Stimulated activated CD4-positive, alpha-beta T cell treated with anti-CD3 and anti-CD28 coated beads, Interleukin-1b, Interleukin-23, amount 100 ng/mL, for 48 hours (primary cell): Measurements from ENCODE around the gene DDX39B.
"Not testable (repeated sequence)": the region's sequence is repeated elsewhere in the genome, so short reads cannot be mapped to it uniquely, and the experiment has no call there.

Experiments
- DNase-seq: peaks from one replicate; pipeline ENCODE4 v3.0.0-alpha.2; 2020

The DDX39B gene

DNA sequence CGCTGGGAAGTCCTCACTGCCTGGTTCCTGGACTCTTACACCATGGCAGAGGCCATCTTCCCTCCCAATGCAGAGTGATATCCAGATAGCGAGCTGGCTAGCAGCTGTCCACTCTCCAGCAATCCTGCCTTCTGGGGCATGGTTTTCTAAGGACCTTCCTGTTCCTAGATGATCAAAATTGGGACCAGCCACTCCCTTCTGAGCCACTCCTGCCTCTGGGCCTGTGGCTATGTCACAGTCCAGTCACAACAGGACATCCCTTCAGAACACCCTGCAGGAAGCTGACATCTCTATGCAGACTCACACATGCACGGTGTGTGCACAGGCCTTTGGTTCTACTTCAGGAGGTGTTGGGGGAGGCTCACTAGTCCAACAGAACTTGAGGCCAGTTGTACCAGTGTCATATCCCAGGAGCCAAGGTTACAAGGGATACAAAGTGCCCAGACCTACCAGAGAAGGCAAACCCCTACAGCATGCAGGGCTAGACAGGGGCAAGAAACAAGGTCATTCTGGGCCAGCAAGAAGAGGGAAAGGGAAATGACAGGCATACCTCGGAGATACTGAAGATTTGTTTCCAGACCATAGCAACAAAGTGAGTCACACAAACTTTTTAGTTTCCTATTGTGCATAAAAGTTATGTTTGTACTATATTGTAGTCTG, 15.7 kb downstream of the DDX39B start:
- no peak for DNase-seq

GRCh38 chr6:31525553-31525931, 16.3 kb downstream of the DDX39B start:
- DNase-seq, result no peak

- DNase-seq, result no peak
Measured at GRCh38 chr6:31521835-31522234, 20.0 kb downstream of the DDX39B start.

- DNase-seq, result no peak
Measured at GRCh38 chr6:31513456-31514165, 28.2 kb downstream of the DDX39B start.

GRCh38 chr6:31510007-31510406, 31.8 kb downstream of the DDX39B start:
- no peak for DNase-seq

- not testable (repeated sequence) for DNase-seq
Measured at GRCh38 chr6:31509036-31509435, 32.8 kb downstream of the DDX39B start.

DNA sequence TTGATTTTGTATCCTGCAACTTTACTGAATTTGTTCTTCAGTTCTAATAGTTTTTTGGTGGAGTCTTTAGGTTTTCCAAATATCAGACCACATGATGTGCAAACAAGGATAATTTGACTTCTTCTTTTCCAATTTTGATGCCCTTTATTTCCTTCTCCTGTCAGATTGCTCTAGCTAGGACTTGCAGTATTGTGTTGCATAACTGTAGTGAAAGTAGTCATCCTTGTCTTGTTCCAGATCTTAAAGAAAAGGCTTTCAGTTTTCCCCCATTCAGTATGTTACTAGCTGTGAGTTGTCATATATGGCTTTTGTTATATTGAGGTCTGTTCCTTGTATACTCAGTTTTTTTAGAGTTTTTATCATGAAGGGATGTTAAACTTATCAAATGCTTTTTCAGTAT, 39.2 kb downstream of the DDX39B start:
- no peak for DNase-seq

DNA sequence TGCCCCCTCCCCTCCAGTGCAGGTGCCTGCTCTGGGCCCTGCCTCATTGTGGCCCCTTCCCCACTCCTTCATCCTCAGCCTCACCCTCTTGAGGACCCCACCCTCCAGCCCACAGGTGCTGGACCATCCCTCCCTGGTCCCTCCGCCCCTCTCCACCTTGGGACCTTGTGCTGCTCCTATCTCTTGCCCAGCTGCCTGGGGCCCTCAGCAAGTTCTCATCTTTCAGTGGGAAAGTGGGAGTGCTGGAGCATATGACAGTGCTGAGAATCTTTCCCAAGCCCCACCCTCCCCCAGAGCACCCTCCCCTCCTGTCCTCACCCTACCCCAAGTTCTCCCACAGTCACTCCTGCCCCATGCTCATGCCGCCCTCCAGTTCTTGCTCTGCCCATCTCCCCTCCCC, 42.2 kb downstream of the DDX39B start:
- DNase-seq, result not testable (repeated sequence)

DNA sequence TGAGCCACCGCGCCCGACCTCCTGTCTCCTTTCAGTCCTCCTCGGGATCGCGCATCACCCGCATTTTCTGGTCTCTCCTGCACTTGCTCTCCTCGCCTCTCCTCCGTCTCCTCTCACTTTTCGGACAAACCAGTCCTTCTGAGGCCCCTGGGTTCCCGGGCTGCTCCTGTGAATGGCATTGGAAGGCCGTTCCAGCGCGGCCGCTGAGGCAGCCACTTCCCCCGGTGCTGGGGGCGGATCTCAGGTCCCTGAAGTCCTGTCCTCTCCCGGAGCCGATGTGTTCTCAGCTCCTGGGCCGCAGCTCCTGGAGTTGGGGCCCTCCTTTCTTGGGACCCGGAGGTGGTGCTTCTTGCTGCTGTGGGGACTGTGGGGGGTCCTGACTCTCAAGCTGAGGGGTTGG, 43.1 kb downstream of the DDX39B start:
- DNase-seq, result no peak

DNA sequence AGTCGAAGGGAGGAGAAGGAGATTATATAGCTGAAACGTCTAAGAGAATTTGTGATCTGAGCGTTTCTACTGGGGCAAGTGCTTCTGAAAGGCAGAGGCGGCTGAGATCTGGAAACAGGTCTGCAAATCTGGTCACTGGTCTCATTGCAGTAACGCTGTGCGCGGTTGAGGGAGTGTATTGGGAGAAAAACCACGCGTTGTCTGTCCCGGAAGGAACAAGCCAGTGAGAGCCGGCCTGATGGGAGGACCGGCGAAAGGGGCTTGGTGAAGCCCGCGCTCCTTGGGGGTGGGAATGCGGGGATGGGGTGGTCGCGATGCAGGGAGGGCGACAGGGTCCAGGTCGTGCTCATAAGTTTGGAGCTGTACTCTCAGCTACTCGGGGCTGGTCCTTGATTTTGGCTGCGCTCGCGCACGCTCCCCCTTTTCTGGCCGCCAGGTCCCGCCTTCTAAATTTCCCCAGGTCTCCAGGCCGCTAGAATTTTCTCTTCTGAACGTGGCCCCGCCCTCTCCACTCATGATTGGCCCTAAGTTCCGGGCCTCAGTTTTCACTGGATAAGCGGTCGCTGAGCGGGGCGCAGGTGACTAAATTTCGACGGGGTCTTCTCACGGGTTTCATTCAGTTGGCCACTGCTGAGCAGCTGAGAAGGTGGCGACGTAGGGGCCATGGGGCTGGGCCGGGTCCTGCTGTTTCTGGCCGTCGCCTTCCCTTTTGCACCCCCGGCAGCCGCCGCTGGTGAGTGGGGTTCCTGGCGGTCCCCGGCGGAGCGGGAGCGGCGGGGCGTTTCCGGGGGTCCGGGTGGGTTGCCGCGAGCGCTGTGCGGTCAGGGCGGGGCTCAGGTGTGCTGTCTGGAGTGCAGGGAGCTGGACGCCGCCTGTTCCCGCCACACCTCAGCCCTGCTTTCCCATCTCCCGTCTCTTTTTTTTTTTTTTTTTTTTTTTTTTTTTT, 44.0 kb downstream of the DDX39B start, which contains the start of gene MICB:
TSS of gene MICB (plus strand) at position 615 of the 946 bp plus-strand sequence. CDS start at position 664, 49 bp downstream.
- DNase-seq, result peak; percentile 81

DNA sequence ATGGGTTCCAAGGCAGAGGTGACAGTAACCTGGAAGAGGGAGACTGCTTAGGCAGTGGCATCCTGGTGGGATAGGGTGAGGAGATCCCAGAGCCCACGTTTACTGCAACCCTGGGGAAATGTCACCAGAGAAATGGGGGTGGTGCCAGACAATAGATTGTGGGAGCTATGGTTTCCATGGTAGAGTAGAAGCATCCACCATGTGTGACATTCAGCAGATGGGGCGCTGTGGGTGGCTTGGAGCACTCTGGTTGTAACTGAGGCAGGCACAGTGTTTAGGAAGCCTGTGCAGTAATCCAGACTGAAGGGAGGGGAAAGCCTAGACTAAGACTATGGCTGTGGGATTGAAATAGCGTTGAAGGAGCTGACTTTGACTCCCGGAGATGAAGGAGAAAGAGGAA, 45.0 kb downstream of the DDX39B start:
- not testable (repeated sequence) for DNase-seq

GRCh38 chr6:31495580-31495979, 46.2 kb downstream of the DDX39B start:
- DNase-seq, result no peak

DNA sequence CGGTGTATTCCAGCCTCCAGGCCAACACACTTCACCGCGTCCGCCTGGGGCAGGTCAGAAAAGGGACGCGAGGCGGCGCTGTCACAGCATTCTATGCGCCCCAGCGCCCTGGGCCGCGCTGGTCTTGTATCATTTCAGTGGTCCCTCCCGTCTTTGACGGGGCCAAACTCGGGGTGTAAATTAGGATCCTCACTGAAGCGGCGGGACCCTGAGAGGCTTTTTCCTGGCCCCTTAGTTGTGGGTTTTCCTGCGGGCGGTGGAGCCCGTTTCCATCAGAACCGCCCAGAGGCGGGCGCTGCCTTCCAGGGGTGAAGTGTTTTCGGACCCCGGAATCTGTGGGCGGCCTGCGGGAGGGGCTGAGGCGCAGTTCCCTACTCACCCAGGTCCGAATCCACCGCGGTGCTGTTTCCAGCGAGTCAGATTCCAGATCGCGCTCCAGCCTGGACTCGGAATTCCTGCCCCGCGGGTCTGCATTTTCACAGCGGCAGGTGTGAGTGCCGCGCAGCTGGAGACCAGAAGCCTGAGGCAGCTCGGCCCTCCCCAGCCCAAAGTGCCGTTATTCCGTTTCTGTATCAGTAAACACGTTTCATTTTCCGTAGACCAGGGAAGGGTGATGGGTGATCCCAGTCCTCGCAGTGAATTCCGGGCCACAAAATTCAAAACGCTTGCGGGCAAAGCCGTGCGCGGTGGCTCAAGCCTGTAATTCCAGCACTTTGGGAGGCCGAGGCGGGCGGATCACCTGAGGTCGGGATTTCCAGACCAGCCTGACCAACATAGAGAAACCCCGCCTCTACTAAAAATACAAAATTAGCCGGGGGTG, 47.7 kb downstream of the DDX39B start:
- DNase-seq, result peak; percentile 77

DNA sequence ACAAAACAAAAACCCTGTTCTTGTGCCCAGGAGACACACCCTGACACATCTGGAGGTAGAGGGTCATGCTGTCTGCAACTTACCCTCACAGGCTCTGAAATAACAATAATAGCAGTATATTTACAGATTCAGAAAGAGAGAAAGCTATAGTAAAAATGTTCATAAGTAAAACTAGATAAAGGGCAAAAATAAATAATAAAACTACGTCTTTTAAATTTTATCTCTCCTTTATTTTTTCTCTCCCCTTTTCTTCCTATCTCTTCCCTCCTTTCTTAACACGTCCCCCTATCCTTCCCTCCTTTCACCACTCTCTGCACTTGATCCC, 48.3 kb downstream of the DDX39B start:
- not testable (repeated sequence) for DNase-seq

DNA sequence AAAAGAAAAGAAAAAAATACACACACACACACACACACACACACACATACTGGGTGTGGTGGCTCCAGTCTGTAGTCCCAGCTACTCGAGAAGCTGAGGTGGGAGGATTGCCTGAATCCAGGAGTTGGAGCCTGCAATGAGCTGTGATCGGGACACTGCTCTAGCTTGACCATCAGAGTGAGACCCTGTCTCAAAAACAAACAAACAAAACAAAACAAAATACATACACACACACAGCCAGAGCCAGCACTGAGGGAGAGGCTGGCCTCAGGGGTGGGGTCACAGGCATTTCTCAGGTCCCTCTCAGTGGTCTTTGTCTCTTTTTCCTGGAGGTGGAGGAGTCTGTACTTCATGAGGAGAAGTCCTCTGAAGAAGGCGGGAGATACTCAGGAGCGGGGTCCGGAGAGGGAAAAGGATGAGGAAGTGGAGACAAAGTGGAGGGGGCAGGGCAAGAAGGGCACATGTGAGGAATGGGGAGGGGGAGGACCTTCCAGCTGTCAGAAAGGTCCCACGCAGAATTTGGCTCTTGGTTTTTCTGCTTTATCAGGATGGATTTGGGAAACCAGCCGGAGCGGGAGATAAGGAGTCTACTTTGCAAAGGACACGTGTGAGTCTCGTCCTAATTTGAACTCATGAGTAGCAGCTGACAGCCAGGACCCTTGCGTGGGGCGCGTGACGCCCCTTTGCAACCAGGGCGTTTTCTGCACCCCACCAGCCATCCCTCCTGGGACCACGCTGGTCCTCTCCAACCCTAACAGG, 51.5 kb downstream of the DDX39B start:
- no peak for DNase-seq

- no peak for DNase-seq
Measured at GRCh38 chr6:31489086-31489485, 52.7 kb downstream of the DDX39B start.

DNA sequence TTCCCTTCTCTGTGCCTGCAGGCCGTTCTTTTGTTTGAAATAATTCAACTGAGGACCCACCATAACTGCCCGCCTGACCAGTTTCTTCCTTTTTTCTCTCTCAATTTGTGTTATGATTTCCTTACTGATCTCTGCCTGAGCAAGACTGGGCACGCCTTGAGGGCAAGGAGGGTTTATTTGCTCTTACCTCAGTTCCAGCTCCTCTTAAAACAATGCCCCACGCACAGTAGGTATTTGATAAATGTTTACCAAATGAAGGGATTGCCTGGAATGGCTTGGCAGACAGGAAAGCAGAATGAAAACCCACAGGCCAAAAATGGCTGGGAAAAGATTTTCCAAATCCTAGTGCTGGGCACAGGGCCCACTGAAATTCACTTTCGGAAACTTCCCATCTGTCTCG, 54.1 kb downstream of the DDX39B start:
- not testable (repeated sequence) for DNase-seq

GRCh38 chr6:31486065-31486837, 55.6 kb downstream of the DDX39B start:
- DNase-seq, result not testable (repeated sequence)

GRCh38 chr6:31485055-31485454, 56.7 kb downstream of the DDX39B start:
- no peak for DNase-seq

GRCh38 chr6:31483392-31483791, 58.4 kb downstream of the DDX39B start:
- no peak for DNase-seq

- no peak for DNase-seq
Measured at GRCh38 chr6:31480574-31480973, 61.2 kb downstream of the DDX39B start.
